Hematopoietic multipotent progenitor cell treated with erythropoietin and hydrocortisone succinate and interleukin-3 and kit ligand, for 4 days (in vitro differentiated cells): Measurements from ENCODE around the gene NPLOC4.

Experiments used
- DNase-seq: peaks from one replicate; pipeline ENCODE4 v3.0.0-alpha.2; 2015

Gene NPLOC4

GRCh38 chr17:81563861-81564586, 72.9 kb downstream of the NPLOC4 start:
- DNase-seq = peak; percentile 59

- DNase-seq = no peak
Observed at GRCh38 chr17:81561494-81561885, 75.4 kb downstream of the NPLOC4 start.

GRCh38 chr17:81558941-81559806, 77.7 kb downstream of the NPLOC4 start:
- peak; percentile 32 for DNase-seq

DNA sequence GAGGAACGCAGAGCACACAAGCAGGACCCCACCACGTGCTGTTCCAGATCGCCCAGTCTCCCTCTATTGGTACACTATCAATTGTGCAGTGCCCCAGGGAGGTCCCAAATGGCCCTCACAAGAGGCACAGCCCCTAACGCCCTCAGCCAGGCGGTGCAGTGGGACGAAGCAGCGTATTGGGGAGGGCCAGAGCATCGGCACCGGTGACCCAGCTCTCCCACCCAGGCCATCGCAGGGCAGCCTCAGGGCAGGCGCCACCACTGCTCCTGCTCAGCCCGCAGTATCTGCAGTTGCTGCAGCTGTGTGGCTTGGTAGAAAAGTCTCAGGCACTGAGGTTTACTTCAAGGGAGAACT, 78.8 kb downstream of the NPLOC4 start:
- no peak for DNase-seq

DNA sequence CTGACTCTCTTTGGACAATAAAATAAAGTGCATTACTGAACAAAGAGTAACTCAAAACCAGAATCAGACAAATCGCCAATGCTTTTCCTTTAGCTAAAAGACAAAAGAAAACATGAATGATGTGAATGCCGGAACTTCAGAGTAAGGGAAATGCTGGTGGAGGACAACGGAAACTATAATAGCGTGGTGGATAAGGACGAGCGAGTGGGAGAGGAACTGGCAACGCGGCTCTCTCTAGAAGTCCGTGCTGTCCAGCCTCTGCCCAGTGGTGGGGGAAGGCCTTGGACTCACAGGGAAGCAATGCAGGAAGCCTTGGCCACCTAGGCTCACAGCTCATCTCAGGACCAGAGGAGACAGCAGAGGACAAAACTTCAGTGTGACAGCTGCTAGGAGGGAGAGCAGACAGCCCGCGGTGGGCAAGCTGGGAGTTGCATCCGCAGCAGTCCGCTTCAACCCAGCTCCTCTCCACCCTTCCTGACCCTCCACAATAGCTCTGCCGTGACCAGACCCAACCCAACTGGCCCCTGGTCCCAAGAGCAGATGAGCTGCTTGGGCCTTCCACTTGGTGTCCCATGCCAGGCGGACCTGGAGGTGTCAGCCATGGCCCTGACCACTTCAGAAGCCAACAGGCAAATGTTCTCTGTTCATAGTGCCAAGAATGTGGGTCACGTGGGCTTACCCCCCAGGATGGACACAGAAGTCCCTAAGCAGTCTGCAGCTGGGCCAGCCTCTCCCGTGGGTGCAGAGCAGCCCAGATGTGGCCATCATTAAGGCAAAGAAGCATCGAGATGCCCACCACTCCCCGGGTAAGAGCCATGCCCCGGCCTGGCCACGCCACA, 79.4 kb downstream of the NPLOC4 start:
- DNase-seq = no peak

GRCh38 chr17:81556863-81557262, 80.0 kb downstream of the NPLOC4 start:
- DNase-seq = no peak

DNA sequence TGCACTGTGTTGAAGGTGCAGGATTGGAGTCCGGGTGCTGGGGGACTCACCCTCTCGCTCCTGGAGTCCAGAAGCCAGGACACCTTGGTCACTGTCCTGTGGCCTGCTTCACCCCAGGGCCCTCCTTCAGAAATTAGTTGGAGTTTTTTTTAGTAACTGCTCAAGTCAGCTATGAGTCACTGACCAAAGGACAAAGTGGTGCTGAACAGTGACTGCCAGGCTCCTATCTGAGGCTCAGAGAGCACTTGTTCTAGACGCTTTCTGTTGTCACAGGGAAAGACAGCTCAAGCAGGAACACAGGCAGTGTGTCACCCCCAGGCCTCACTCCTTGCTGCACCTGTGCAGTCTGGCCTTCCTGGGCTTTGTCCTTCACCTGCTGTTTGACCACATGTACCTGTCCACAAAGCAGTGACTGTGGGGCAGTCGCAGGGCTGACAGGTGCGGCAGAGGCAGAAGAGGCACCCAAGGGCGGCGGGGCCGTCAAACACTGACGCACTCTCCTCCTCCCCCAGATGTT, 80.7 kb downstream of the NPLOC4 start:
- DNase-seq = no peak

GRCh38 chr17:81553616-81554181, 83.2 kb downstream of the NPLOC4 start:
- DNase-seq = peak; percentile 72

GRCh38 chr17:81553018-81553615, 83.8 kb downstream of the NPLOC4 start:
- DNase-seq = peak; percentile 97

DNA sequence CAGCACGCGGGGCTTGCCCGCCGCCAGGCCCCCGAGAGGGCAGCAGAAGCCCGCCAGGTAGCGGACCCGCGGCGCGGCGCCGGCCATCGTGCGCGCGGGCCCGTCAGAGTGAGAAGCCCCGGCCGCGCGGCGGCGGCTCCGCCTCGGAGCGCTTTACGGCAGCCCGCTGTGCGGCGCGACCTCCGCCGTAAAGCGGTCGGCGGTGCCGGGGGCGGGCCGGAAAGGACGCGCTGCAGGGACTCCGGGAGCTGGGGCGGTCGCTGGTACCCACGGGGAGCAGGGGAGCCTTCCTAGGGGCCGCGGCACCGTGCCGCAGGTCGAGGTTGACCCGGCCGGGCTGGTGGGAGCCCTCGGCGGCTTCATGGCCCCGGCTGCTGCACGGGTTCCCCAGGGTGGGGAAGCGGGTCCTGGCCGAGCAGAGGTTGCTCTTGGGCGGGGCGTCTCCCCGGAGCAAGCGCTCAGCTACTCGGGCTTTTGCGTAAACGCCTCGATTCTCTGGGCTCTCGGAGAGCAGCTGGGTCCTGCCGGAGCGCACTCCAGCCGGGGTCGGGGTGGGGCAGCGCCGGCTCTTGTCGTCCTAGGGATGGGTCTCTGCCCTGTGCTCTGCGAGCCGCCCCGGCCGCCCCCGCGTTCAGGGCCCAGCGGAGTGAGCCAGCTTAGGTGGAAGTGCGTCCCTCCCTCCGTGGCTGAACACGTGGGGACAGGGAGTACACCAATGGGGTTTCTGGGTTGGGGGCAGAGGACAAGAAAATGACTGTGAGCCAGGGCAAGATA, 84.5 kb downstream of the NPLOC4 start, which contains the start of gene FAAP100:
Gene FAAP100 (minus strand): TSS at position 110 of the 774 bp plus-strand sequence. CDS start 23 bp downstream, at position 87.
- peak; percentile 92 for DNase-seq

- DNase-seq = peak; percentile 63
Observed at GRCh38 chr17:81551458-81552243, 85.3 kb downstream of the NPLOC4 start.

GRCh38 chr17:81550830-81551457, 86.0 kb downstream of the NPLOC4 start:
- no peak for DNase-seq

- no peak for DNase-seq
Observed at GRCh38 chr17:81550285-81550684, 86.6 kb downstream of the NPLOC4 start.

DNA sequence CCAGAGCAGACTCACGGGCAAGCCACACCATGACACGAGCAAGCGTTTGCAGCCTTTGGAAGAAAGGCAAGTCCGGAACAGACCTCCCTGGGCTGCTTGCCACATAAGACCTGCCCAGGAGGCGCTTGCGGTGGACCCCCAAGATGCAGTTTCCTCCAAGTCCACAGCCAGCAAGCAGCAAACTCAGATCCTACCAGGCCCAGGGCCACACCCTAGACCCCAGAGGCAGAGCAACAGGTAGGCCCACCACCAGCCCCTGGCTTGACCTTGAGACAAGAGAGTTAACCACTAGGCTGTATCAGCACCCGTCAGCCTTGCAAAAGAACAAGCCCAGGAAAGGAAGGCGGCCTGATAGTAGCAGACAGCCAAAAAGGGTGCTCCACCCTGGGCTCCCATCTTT, 87.1 kb downstream of the NPLOC4 start:
- no peak for DNase-seq

DNA sequence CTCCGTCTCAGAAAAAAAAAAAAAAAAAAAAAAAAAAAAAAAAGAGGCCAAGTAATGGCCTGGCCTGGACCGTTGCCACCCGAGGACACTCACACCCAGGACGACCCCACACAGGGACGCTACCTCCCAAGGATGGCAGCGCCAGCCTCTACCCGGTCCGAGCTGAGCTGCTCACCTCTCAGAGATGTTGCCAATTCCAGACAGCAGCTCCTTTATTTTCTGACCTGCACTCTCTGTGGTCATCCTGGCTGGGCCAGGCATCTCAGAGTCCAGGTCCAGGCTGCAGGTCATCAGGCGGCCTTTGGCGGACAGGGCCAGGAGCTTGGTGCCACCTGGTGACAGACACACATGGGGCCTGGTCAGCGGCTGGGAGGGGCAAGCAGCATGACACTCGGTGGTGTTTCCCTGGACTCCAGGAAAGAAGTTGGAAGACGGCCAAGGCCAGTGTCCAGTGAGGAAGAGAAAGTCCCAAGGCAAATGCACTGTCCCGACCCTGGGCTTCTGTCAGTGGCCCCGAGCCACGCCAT, 87.8 kb downstream of the NPLOC4 start:
- no peak for DNase-seq

GRCh38 chr17:81547614-81547982, 89.3 kb downstream of the NPLOC4 start:
- DNase-seq = no peak

DNA sequence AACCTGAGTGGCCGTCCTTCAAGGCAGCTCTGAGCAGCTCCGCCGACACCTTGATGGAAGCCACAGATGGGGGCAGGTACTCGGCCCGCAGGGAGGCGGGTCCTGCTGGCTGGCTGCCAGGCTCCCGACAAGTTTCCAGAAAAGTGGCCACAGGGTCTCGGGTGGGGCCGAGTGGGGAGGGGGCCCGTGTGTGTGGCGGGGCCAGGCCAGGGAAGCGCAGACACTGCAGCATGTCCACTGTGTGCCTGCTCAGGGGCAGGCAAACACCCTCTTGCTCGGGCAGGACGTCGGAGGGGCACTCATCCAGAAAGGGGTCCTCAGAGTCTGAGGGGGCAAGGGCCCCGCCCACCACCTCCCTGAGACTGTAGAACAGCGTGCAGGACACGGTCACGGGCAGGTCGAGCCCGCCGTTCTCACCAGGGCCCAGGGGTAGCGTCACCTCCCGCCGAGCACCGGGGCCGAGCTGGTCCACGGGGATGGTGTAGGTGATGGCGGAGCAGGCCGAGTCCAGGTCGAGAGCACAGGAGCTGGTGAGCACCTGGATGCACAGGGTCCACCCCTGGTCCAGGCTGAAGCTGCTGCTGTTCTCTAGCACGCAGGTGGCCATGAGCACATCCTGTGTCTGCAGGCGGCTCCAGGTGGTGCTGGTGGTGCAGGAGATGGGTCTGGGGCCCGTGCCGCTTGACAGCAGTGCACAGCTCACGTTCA, 89.9 kb downstream of the NPLOC4 start:
- DNase-seq = no peak

GRCh38 chr17:81545160-81545949, 91.6 kb downstream of the NPLOC4 start:
- no peak for DNase-seq
